Adipocyte (in vitro differentiated cells): Measurements from ENCODE around the gene STK4.
"Not testable (repeated sequence)": the region's sequence is repeated elsewhere in the genome, so short reads cannot be mapped to it uniquely, and the experiment has no call there.

Source experiments
- DNase-seq: peaks from one replicate; pipeline ENCODE4 v3.0.0-alpha.2; 2015; ENCODE audit warnings: low read depth
- H3K27me3 ChIP-seq: replicated peaks from 2 replicates; pipeline ENCODE4 v1.7.0; 2013; ENCODE audit warnings: mild to moderate bottlenecking, low read length, moderate library complexity; ENCODE audit not compliant: control insufficient read depth, insufficient read depth
- H3K36me3 ChIP-seq: 2 replicates; pipeline ENCODE4 v1.7.0; 2013; ENCODE audit warnings: low read length, mild to moderate bottlenecking, moderate library complexity; ENCODE audit not compliant: control insufficient read depth, insufficient read depth, severe bottlenecking
- H3K4me1 ChIP-seq: 2 replicates; pipeline ENCODE4 v1.7.0; 2013; ENCODE audit warnings: mild to moderate bottlenecking, low read length, moderate library complexity; ENCODE audit not compliant: control insufficient read depth, insufficient read depth
- H3K4me3 ChIP-seq: 2 replicates; pipeline ENCODE4 v1.7.0; 2013; ENCODE audit warnings: mild to moderate bottlenecking, low read length, moderate library complexity
- H3K9ac ChIP-seq: 2 replicates; pipeline ENCODE4 v1.7.0; 2013; ENCODE audit warnings: mild to moderate bottlenecking, low read length, moderate library complexity
- H3K9me3 ChIP-seq: 2 replicates; pipeline ENCODE4 v1.7.0; 2013; ENCODE audit warnings: mild to moderate bottlenecking, low read length, moderate library complexity; ENCODE audit not compliant: control insufficient read depth

STK4 gene

DNA sequence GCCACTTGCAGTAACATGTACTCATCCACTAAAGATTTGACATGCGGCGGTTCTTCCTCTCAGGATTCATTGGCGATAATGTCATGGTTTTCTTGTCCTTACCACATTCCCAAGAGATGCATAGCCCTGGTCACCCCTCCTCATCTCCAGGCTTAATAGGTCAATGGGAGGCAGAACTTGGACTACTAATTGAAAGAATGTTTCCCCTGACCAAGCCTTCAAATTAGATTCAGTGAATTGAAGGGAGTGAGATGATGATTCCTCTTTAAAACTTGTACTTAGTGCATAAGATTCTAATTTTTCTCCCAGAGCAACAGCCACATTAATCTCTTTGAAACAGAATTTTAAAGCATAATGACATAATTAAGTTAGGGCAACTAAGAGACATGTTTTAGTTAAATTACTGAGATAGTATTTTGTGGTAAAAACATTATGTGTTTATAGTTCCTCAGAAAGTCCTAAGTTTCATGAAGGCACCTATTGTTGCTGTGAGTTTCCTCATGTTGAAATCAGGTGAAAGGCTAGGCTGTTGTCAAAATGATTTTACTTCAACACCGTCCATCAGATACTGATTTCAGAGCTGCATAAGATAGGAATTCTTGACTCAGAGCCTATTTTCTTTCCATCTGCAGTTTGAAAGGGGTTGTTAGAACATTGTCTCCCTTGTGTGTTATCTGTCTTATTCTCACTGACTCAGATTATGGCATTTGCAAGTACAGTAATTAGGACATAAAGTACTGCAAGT is 48.5 kb downstream of the STK4 start:
- peak overlapping the region; percentile 80 for H3K9ac ChIP-seq
- H3K36me3 ChIP-seq, result no peaks in the 10 kb centered on the region
- no peaks in the 10 kb centered on the region for H3K27me3 ChIP-seq
- no peaks in the 10 kb centered on the region for H3K9me3 ChIP-seq
- peak; percentile 69 for DNase-seq
- peak overlapping the region; percentile 63 for H3K4me3 ChIP-seq
- peaks cover 69% of the 10 kb centered on the region for H3K4me1 ChIP-seq

DNA sequence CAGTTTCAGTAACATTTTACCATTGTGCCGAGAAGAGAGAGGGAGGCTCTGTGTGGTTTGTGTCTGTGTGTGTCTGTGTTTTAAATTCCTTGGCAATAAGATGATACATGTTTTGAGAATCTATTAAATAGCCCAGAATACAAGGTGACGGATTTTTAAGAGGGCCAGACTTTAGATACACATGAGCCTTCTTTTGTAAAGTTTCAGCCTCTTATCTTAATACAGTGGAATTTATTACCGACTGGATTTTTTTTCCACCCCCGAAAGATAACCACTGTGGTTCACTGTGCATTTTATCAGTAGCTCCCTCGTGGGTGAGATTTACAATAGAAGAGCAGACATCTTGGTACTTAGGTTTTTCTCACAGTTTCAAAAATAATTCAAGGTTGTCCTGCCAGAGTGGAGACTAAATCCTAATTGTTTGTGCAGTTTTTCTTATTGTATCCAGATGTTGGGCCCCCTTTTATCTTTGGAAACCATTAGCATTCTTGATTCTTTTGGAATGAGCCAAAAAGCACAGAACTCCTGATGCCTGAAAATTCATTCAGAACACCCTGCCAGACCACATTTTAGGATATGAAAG is 49.9 kb downstream of the STK4 start:
- Histone ChIP-seq H3K9ac (peak overlapping the region; percentile 80), H3K36me3 (no peaks in the 10 kb centered on the region), H3K4me3 (peak overlapping the region; percentile 63), H3K9me3 (no peaks in the 10 kb centered on the region), H3K27me3 (no peaks in the 10 kb centered on the region), H3K4me1 (peaks cover 67% of the 10 kb centered on the region)
- peak; percentile 54 for DNase-seq

GRCh38 chr20:45017281-45017680 is 51.0 kb downstream of the STK4 start:
- DNase-seq, result no peak
- H3K9me3 ChIP-seq, result no peaks in the 10 kb centered on the region
- no peaks in the 10 kb centered on the region for H3K36me3 ChIP-seq
- H3K27me3 ChIP-seq, result no peaks in the 10 kb centered on the region
- H3K4me1 ChIP-seq, result peaks cover 63% of the 10 kb centered on the region
- H3K4me3 ChIP-seq, result no peak overlapping the region
- no peak overlapping the region for H3K9ac ChIP-seq

DNA sequence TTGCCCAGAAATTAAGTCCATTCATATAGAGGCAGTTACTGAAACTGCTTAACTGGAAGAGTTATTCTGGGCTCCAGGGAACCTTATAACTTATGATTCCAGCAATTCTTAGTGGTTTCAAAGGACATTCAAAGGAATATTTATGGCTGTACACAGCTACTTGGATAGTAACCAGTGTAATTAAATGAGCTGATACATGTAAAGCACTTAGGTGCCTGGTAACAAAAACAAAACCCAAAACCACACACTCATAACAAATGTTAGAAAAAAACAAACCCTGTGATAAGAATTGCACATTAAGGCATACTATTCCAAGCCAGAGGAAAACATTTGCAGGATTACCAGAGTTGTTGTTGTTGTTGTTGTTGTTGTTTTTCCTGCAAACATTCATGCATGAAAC is 51.5 kb downstream of the STK4 start:
- Histone ChIP-seq H3K9me3 (no peaks in the 10 kb centered on the region), H3K36me3 (no peaks in the 10 kb centered on the region), H3K9ac (no peak overlapping the region), H3K4me1 (peaks cover 60% of the 10 kb centered on the region), H3K4me3 (no peak overlapping the region), H3K27me3 (no peaks in the 10 kb centered on the region)
- DNase-seq, result no peak

- H3K4me1 ChIP-seq, result peaks cover 48% of the 10 kb centered on the region
Observed at GRCh38 chr20:45019027-45019761, 52.9 kb downstream of the STK4 start.

GRCh38 chr20:45019762-45020123 is 53.4 kb downstream of the STK4 start:
- no peak for DNase-seq
- H3K4me3 ChIP-seq, result no peak overlapping the region
- no peak overlapping the region for H3K9ac ChIP-seq
- no peaks in the 10 kb centered on the region for H3K9me3 ChIP-seq
- peaks cover 4% of the 10 kb centered on the region for H3K36me3 ChIP-seq
- peaks cover 42% of the 10 kb centered on the region for H3K4me1 ChIP-seq
- no peaks in the 10 kb centered on the region for H3K27me3 ChIP-seq

More at GRCh38 chr20:45019027-45019761, 52.9 kb downstream of the STK4 start:
- no peaks in the 10 kb centered on the region for H3K36me3 ChIP-seq
- no peaks in the 10 kb centered on the region for H3K27me3 ChIP-seq
- no peak overlapping the region for H3K9ac ChIP-seq
- no peaks in the 10 kb centered on the region for H3K9me3 ChIP-seq
- H3K4me3 ChIP-seq, result no peak overlapping the region
- no peak for DNase-seq

DNA sequence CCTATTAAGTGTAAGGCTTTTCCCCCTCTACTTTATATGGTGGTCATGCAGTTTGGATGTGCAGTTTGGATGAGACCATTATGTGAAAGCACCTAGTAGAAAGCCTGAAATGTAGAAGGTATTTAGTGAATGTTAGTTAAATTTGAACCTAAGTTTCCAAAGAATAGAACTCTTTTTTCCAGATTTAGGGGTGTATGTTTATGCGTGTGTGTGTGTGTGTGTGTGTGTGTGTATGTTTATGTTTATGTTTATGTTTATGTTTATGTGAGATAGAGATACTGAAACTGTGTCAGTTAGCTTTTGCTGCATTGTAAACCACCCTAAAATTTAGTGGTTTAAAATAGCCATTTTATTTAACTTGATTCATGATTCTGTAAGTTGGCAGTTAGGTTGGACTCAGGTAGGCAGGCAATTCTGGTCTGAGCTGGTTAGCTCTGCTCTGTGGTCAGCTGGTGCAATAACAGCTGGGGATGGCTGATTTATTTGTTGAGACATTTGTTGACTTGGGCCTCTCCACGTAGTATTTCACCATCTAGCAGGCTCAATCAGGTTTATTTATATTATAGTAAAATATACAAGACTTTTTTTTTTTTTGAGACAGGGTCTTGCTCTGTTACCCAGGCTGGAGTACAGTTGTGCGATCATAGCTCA is 54.0 kb downstream of the STK4 start:
- no peaks in the 10 kb centered on the region for H3K27me3 ChIP-seq
- H3K4me3 ChIP-seq, result no peak overlapping the region
- no peak overlapping the region for H3K9ac ChIP-seq
- H3K36me3 ChIP-seq, result peaks cover 9% of the 10 kb centered on the region
- no peaks in the 10 kb centered on the region for H3K9me3 ChIP-seq
- peak; percentile 66 for DNase-seq
- H3K4me1 ChIP-seq, result peaks cover 36% of the 10 kb centered on the region

DNA sequence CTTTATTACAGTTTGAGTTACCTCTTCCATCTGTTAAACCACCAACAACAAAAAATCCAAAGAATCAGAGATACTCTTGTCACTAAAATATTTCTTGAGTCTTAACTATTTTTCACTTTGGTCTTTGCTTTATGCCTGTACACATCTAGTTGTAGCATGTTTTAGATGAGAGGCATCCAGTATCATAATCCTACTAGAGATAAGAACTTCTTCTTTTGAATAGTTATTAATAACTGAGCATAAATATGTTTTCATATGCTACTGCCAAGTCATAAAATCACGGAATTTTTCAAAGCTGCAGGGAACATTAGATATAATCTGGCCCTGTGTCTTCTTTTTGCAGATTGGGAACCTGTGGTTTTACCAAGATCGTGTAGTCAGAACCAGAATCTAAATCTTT is 55.3 kb downstream of the STK4 start:
- no peak overlapping the region for H3K9ac ChIP-seq
- H3K4me3 ChIP-seq, result no peak overlapping the region
- no peaks in the 10 kb centered on the region for H3K27me3 ChIP-seq
- peaks cover 12% of the 10 kb centered on the region for H3K36me3 ChIP-seq
- peaks cover 23% of the 10 kb centered on the region for H3K4me1 ChIP-seq
- DNase-seq, result no peak
- H3K9me3 ChIP-seq, result no peaks in the 10 kb centered on the region

DNA sequence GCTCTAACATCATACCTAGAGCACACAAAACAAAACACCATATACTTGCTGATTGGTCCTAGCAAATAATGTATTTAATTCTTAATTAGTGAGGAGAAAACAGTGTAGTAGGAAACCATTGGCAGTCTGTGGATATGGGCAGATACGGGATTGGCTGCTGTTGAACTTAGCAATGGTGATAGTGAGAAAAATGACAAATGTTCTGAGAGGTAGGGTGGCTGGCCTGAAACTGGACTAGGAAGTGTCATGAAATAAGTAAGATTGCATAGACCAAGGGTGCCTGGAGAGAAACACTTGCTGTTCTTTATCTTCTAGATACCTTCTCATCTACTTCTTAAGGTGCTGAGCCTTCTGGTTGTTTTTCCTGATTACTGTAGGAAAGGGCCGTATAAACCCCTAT is 56.8 kb downstream of the STK4 start:
- H3K9me3 ChIP-seq, H3K4me3 ChIP-seq, H3K4me1 ChIP-seq, H3K27me3 ChIP-seq, H3K9ac ChIP-seq, DNase-seq: not testable (repeated sequence)
- peaks cover 16% of the 10 kb centered on the region for H3K36me3 ChIP-seq

GRCh38 chr20:45028424-45029136 is 62.3 kb downstream of the STK4 start:
- Histone ChIP-seq H3K9me3 (no peaks in the 10 kb centered on the region), H3K36me3 (peaks cover 16% of the 10 kb centered on the region), H3K9ac (no peak overlapping the region), H3K4me3 (no peak overlapping the region), H3K27me3 (no peaks in the 10 kb centered on the region), H3K4me1 (no peaks in the 10 kb centered on the region)
- DNase-seq, result no peak

GRCh38 chr20:45029884-45030283 is 63.6 kb downstream of the STK4 start:
- Histone ChIP-seq H3K36me3 (peaks cover 11% of the 10 kb centered on the region), H3K9me3 (no peaks in the 10 kb centered on the region), H3K27me3 (no peaks in the 10 kb centered on the region), H3K4me1 (no peaks in the 10 kb centered on the region), H3K4me3 (no peak overlapping the region), H3K9ac (no peak overlapping the region)
- DNase-seq, result no peak
